Fibroblast of lung (primary cell): ENCODE measurements around the gene CXCR2. TPM values are rescaled to one million over a fixed set of nuclear protein-coding genes. Genes with fewer than 3 reads are reported as not detected.

Experiments
- DNase-seq, 2 donors: peaks; one replicate each; pipeline versions ENCODE4 v3.0.0 to v3.0.0-alpha.2; 2010; ENCODE audit warnings: low read depth in 2 of 2
- H2AFZ ChIP-seq: 2 replicates; pipeline ENCODE4 v1.5.1; 2012; ENCODE audit warnings: low read length, control low read depth, inconsistent platforms
- H3K27ac ChIP-seq: 2 replicates; pipeline ENCODE4 v1.5.1; 2011; ENCODE audit warnings: low read length, control low read depth; ENCODE audit not compliant: insufficient read depth
- H3K27me3 ChIP-seq: 2 replicates; pipeline ENCODE4 v1.5.1; 2011; ENCODE audit warnings: mild to moderate bottlenecking, low read length; ENCODE audit not compliant: control insufficient read depth, insufficient read depth
- H3K36me3 ChIP-seq: 2 replicates; pipeline ENCODE4 v1.5.1; 2011; ENCODE audit warnings: low read length; ENCODE audit not compliant: control insufficient read depth, insufficient read depth
- H3K4me1 ChIP-seq: 2 replicates; pipeline ENCODE4 v1.5.1; 2011; ENCODE audit warnings: low read length; ENCODE audit not compliant: control insufficient read depth, insufficient read depth; ENCODE audit errors: extremely low read depth
- H3K4me2 ChIP-seq: 2 replicates; pipeline ENCODE4 v1.5.1; 2011; ENCODE audit warnings: low read length, control low read depth; ENCODE audit not compliant: insufficient read depth; ENCODE audit errors: extremely low read depth
- H3K4me3 ChIP-seq, 4 experiments: fragments of 200-600 bp in 1 of 4; sonication (generic) in 1 of 4; replicated peaks in 1 of 4; 2 replicates each; pipeline ENCODE4 v1.5.1; 2011 to 2016; ENCODE audit warnings: low read length in 4 of 4, low read depth in 3 of 4, mild to moderate bottlenecking in 3 of 4, control low read depth in 2 of 4, inconsistent platforms in 1 of 4, mixed read lengths in 1 of 4; ENCODE audit not compliant: insufficient read depth in 1 of 4; ENCODE audit errors: control extremely low read depth in 1 of 4
- H3K79me2 ChIP-seq: 2 replicates; pipeline ENCODE4 v1.5.1; 2012; ENCODE audit warnings: mild to moderate bottlenecking, low read length, inconsistent platforms; ENCODE audit not compliant: control insufficient read depth, insufficient read depth
- H3K9ac ChIP-seq: 2 replicates; pipeline ENCODE4 v1.5.1; 2011; ENCODE audit warnings: mild to moderate bottlenecking, low read length, control low read depth; ENCODE audit not compliant: insufficient read depth
- H3K9me3 ChIP-seq: 2 replicates; pipeline ENCODE4 v1.5.1; 2012; ENCODE audit warnings: low read depth, low read length; ENCODE audit not compliant: control insufficient read depth, insufficient read depth
- H4K20me1 ChIP-seq: 2 replicates; pipeline ENCODE4 v1.5.1; 2011; ENCODE audit warnings: low read length; ENCODE audit not compliant: control insufficient read depth, insufficient read depth; ENCODE audit errors: extremely low read depth
- EZH2 ChIP-seq: IDR thresholded peaks from 2 replicates; pipeline ENCODE4 v1.5.1; 2012; ENCODE audit warnings: low read length, control low read depth, mild to moderate bottlenecking; ENCODE audit errors: missing control alignments
- polyA plus RNA-seq, 2 donors: library from polyadenylated mRNA; depleted of rRNA in 1 of 2; stranded (reverse) in 1 of 2; unstranded in 1 of 2; fragments of >200 nt; gene quantifications; 2 replicates each; pipeline ENCODE4 v1.2.1, GENCODE V29; 2011 to 2012; ENCODE audit warnings: missing spikeins in 1 of 2
- total RNA-seq: library from RNA; depleted of rRNA; stranded (reverse); fragments of >200 nt; gene quantifications from 2 replicates; pipeline ENCODE4 v1.2.1, GENCODE V29; 2014
- TF ChIP-seq, protein P1 (sequence below), 2 donors: IDR thresholded peaks in 1 of 2; conservative IDR thresholded peaks in 1 of 2; 1 replicate in 1 of 2; 2 replicates in 1 of 2; pipeline ENCODE4 v1.5.1; 2011 to 2012; ENCODE audit warnings: low read length in 2 of 2, control low read depth in 1 of 2, inconsistent platforms in 1 of 2, low read depth in 1 of 2, mild to moderate bottlenecking in 1 of 2

The CXCR2 gene
- total and polyA plus RNA-seq, 2 donors (not counting 1 experiment from before 2014, with no cell fraction given) = not detected

DNA sequence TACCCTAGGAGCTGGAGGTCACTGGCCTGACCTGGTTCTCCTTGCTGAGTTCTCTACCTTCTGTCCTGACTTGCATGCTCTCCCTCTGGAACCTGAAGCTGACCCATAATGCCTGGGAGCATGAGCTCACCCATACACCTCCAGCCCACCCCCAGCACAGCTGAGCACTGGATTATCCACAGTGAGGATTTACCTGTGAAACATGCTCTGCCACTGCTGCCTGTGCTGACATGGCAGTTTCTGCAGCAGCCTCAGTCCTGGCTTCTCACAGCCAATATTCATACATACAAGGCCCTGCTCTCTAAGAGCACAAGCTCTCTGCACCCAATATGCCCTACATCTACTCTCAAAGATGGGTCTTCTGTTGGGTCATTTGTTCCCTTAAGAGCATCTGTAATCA, 5.0 kb downstream of the CXCR2 start:
- no peak overlapping the region for H3K4me2 ChIP-seq
- DNase-seq = no peak
- no peaks in the 10 kb centered on the region for H3K4me1 ChIP-seq
- no peak overlapping the region for H3K9ac ChIP-seq
- no peak overlapping the region for H2AFZ ChIP-seq
- H3K36me3 ChIP-seq = no peaks in the 10 kb centered on the region
- no peaks in the 10 kb centered on the region for H3K9me3 ChIP-seq
- no peaks in the 10 kb centered on the region for H4K20me1 ChIP-seq
- H3K27ac ChIP-seq = no peak overlapping the region
- TF ChIP-seq, protein P1, sequence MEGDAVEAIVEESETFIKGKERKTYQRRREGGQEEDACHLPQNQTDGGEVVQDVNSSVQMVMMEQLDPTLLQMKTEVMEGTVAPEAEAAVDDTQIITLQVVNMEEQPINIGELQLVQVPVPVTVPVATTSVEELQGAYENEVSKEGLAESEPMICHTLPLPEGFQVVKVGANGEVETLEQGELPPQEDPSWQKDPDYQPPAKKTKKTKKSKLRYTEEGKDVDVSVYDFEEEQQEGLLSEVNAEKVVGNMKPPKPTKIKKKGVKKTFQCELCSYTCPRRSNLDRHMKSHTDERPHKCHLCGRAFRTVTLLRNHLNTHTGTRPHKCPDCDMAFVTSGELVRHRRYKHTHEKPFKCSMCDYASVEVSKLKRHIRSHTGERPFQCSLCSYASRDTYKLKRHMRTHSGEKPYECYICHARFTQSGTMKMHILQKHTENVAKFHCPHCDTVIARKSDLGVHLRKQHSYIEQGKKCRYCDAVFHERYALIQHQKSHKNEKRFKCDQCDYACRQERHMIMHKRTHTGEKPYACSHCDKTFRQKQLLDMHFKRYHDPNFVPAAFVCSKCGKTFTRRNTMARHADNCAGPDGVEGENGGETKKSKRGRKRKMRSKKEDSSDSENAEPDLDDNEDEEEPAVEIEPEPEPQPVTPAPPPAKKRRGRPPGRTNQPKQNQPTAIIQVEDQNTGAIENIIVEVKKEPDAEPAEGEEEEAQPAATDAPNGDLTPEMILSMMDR (conservative IDR thresholded peaks at IDR 0.05 in 1 of 2, IDR thresholded peaks at IDR 0.05 in 1 of 2; ENCODE audit: low read depth in 1 of 2, low read length in 2 of 2) = no peak
- no peak for TF ChIP-seq EZH2
- H3K27me3 ChIP-seq = peaks cover 25% of the 10 kb centered on the region
- H3K4me3 ChIP-seq = no peak overlapping the region
- no peaks in the 10 kb centered on the region for H3K79me2 ChIP-seq

DNA sequence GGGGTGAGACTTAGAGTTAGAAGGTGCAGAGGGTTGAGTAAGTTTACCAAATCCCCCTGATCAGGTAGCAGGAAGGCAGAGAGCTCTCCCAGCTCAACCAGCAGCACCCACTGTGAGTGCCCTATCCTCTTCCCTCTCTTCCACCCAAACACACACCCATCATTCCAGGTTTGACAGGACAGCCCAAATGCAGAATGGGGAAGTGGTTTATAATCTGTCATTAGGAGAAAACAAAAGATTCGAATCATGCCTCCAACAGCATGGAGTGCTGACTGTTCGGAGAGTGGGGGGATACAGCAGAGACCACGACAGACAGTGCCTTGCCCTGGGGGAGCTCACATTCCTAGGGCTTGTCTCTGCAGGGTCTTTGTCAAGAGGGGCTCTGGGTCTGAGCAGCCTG, 11.7 kb downstream of the CXCR2 start:
- Histone ChIP-seq H4K20me1 (no peaks in the 10 kb centered on the region), H3K4me1 (no peaks in the 10 kb centered on the region), H3K27ac (no peak overlapping the region), H2AFZ (no peak overlapping the region), H3K9me3 (no peaks in the 10 kb centered on the region), H3K9ac (no peak overlapping the region), H3K4me2 (no peak overlapping the region), H3K27me3 (peaks cover 25% of the 10 kb centered on the region), H3K36me3 (no peaks in the 10 kb centered on the region), H3K4me3 (no peak overlapping the region), H3K79me2 (no peaks in the 10 kb centered on the region)
- TF ChIP-seq, protein P1 (conservative IDR thresholded peaks at IDR 0.05 in 1 of 2, IDR thresholded peaks at IDR 0.05 in 1 of 2; ENCODE audit: low read depth in 1 of 2, low read length in 2 of 2) = no peak
- TF ChIP-seq EZH2 = no peak
- no peak for DNase-seq

DNA sequence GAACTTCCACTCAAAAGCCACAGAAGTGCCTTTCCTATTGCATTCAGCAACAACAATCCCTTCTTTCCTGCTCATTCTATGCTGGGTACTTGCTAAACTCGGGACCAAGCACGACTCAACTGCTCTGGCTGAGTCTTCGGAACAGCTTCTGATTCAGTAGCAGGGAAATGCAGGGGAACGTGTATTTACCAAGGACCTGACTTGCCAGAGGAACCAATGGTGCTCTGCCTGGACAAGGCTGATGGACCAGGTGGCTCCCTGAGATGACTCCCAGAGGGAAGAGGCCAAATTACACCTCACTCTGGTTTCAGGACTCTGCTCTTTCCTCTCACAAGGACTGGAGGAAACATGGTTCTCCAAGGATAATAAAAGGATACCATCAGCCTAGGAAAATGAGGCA, 12.2 kb downstream of the CXCR2 start:
- no peak for DNase-seq
- Histone ChIP-seq H3K27ac (no peak overlapping the region), H3K9ac (no peak overlapping the region), H3K79me2 (no peaks in the 10 kb centered on the region), H3K9me3 (no peaks in the 10 kb centered on the region), H3K36me3 (no peaks in the 10 kb centered on the region), H3K4me3 (no peak overlapping the region), H3K27me3 (peaks cover 26% of the 10 kb centered on the region), H3K4me2 (no peak overlapping the region), H3K4me1 (no peaks in the 10 kb centered on the region), H4K20me1 (no peaks in the 10 kb centered on the region), H2AFZ (no peak overlapping the region)
- no peak for TF ChIP-seq EZH2
- TF ChIP-seq, protein P1 (conservative IDR thresholded peaks at IDR 0.05 in 1 of 2, IDR thresholded peaks at IDR 0.05 in 1 of 2; ENCODE audit: low read depth in 1 of 2, low read length in 2 of 2) = no peak
